HG03575 (cell line): ENCODE data around the gene MAD2L1BP.
"Not testable (repeated sequence)": the region's sequence is repeated elsewhere in the genome, so short reads cannot be mapped to it uniquely, and the experiment has no call there.

Experiments used
- ATAC-seq: cut with Tn5 transposase; IDR thresholded peaks from one replicate; pipeline ENCODE4 v1.9.1; 2021; ENCODE audit not compliant: unreplicated experiment, insufficient number of reproducible peaks, low FRiP score; ENCODE audit errors: extremely low read depth

The MAD2L1BP gene

DNA sequence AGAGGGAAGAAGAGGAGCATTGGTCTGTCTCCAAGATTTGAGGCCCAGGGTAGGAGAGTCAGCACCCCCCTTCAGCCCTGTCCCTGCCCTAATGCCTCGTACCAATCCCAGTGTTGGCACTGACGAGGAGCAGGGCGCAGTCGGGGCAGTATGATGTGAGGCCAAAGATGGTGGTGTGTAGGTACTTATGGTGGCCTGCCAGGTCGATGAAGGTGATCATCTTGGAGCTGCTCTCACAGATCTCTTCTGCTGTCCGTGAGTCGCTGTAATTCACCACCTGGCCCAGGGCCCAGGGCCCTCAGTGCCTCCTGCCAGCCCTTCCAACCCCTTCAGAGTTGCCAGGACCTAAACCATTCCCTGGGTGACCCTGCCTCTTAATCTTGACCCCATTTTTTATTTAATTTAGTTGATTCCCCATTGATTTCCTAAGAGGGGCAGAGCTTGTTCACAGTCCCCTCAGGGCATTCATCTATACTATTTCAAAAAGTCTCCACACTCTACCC is 10.8 kb upstream of the MAD2L1BP start:
- ATAC-seq: no peak

DNA sequence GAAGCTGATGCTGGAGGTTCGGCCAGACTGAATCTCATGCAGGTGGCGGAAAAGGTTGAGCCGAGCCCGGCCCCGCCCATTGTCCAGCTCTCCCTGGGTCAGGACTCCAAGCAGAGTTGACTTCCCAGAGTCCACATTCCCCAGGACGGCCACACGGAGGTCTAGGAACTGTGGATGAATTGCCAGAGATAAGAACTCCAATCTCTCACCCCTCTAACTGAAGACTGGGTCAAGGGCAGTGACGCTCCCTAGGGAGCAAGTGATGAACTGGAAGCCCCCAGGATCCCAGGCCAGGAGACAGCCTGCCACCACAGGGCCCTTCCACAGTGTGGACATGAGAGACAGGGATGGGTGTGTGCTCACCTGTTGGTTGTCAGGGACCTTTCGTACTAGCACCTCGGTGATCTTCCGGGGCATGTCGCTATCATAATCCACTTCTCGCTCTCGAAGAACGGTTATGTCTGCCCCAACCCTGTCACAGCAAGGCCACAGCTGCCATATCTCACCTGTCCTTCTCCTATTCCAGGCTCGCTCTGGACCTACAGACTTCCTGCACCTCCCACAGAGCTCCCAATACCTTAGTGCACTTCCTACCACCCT is 10.1 kb upstream of the MAD2L1BP start:
- no peak for ATAC-seq

DNA sequence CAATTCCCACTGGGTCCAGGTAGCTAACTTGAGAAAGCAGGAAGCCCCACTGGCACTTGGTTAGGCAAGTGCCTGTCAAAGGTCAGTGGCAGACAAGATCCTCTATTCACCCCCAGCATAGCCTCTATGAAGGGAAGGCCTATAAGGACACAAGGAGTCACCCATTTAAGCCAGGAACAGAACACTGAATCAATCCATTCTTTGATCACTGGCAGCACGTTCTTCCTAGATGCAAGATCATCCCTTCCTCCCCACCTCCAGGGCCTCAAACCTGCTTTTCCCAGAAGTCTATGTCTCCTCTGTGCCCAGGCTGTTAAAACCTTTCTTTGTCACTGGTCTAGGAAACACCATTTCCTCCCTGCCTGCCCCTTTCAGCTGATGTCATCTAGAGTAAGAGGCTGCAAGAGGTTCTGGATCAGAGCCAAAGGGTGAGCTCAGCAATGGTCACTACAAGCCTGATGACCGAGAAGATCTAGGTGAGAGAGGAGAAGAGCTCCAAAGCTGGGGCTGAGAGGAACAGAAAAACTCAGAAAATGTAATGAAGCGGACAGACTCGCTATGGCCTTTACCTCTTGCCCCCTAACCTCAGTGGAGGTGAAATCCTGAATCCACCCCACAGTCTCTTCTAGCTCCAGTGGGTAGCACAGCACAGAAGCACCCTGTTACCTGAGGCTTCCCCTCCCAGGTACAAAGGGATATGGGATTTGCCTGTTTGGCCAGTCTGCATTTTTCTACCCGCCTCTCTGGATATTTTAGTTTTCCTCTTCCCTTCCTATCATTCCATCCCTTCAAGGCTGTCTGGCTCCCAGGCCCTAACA is 8.4 kb upstream of the MAD2L1BP start:
- ATAC-seq: no peak

DNA sequence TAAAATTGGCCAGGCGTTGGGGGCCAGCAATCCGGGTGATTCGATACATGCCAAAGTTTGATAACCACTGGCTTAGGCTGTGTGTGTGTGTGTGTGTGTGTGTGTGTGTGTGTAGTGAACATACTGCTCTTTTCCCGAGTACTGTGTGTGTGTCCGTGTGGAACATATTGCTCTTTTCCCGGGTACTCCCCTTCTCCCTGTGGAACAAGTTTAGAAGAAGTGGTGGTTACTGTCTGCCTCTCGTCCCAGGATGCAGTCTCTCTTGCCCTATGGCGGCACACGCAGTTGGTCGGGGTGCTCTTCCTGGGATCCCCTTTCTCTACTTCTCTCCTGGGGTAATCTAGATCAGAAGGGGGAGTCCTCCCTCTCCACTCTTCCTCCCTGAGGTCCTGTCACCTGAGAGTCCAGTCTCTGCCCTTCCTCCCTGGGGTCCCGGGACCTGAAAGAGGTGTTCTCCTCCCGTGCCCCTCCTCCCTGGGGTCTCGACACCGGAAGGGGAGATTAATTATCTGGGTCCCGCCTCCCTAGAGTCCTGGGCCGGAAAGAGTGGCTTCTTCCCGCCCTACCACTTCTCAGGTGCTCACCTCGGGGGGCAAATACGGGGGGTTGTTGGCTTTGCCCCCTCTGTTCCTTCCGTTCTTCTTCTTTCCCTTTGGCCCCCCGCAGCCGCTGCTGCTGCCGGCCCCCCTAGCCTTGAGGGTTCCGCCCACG is 7.1 kb upstream of the MAD2L1BP start:
- ATAC-seq: no peak

DNA sequence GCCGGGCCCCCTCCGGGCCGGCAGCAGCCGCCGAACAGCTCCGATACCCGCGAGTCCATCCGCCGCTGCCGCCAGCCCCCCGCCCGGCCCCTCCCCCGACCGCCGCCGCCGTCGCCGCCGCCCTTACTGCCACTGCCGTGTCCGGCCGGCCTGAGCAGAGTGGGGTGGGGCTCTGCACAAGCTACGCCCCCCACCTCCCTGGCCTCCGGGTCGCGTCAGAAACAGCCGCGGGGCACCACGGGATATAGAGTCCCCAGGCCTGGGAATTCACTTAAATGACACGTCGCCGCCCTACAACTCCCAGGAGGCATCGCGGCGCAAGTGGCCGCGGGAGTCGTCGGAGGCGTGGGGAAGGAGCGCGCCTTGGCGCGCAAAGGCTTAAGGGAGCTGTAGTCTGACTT is 6.5 kb upstream of the MAD2L1BP start, which contains the start of gene GTPBP2:
GTPBP2 (minus strand) TSS at position 161 of the 401 bp plus-strand sequence; CDS start at position 59, 102 bp downstream.
- peak; percentile 33 for ATAC-seq

DNA sequence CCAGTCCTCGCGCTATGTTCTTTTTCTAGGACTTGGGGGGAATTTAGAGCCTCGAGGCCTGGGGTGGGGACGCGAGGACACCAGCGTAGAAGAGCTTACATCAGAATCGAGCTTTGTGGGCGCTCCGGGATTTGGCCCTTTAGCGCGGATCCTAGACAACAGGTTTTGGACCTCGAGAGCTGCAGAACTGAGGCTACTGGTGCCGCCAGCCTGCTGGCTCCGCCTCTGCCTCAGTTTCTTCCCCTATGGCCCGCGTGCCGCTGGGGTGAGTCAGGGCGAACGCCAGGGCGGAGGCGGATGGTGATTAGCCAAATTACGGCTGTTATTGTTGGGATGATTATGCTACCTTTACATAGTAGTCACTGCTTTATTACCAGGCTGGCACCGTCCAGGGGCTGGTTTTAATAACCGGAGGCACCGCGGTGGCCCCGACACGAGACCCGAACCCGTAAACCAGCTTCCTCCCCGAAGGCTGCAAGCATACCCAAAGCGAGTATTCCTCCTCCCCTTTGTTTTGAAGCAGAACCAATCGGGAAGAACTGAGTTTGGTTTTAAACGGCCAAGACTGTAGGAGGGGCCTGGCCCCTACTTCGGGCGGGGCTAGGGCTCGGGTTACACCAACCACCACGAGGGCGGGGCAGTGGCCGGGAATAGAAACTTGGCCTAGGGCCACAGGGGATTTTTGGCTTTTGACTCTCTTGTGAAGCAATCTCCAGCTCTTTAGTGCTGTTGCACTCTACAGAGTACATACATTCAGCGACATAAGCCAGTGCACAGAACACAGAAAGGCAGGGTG is 5.9 kb upstream of the MAD2L1BP start:
- ATAC-seq: peak; percentile 54

DNA sequence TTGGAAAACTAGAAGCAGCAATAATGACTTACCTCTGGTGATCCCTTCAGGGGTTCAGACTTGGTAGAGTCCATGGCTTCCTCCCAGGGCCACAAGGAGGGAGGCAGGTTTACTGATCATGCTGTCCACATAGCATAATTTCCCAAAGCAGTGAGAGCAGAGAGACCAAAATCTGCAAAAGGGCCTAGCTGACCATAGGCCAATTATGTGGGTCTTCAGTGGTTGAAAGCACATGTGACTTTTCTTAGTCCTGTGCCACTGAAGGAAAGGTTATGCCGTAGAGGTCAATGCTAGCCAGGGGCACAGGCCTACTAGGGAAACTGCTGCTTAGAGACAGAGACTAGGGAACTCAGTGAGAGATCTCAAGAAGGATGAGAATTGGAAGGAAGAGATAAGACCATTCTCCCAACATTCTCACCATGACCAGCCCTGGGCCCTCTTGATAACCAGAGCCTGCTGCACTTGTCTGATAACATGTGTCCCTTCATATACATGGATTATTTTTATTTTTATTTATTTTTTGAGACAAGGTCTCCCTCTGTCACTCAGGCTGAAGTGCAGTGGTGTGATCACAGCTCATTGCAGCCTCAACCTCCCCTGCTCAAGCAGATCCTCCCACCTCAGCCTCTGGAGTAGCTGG is 4.5 kb upstream of the MAD2L1BP start:
- no peak for ATAC-seq

DNA sequence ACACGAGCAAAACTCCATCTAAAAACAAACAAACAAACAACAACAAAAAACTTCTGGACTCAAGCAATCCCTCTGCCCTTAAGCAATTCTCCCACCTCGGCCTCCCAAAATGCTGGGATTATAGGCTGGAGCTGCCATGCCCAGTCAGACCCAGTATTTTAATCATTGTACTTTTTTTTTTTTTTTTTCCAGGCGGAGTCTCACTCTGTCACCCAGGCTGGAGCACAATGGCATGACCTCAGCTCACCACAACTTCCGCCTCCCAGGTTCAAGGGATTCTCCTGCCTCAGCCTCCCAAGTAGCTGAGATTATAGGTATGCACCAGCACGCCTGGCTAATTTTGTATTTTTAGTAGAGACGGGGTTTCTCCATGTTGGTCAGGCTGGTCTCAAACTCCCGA is 2.6 kb upstream of the MAD2L1BP start:
- ATAC-seq: not testable (repeated sequence)

DNA sequence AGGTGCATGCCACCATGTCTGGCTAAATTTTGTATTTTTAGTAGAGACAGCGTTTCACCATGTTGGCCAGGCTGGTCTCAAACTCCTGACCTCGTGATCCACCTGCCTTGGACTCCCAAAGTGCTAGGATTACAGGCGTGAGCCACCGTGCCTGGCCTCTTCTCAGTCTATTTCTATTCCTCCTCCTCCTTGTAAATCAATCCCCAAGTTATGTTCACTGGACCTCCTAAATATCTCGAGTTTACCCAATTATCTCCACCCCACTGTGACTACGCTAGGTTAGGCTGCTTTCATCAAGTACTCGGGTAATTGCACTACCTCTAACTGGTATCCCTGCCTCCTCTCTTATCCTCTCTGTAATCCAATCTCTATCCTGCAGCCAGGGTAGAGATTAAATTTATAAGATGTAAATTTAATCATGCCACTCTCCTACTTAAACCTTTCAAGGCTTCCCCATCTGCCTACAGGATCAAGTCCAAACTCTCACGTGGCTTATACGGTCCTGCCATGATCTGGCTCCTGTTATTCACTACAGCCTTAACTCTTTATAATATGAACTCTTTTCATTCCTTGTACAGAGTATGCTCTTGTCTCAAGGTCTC is 837 bp upstream of the MAD2L1BP start:
- no peak for ATAC-seq

DNA sequence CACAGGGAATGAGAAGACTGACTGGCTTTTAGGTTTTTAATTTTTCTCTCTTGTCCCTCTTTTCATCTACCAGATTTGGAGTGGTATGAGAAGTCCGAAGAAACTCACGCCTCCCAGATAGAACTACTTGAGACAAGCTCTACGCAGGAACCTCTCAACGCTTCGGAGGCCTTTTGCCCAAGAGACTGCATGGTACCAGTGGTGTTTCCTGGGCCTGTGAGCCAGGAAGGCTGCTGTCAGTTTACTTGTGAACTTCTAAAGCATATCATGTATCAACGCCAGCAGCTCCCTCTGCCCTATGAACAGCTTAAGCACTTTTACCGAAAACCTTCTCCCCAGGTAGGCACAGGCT is 644 bp downstream of the MAD2L1BP start:
- no peak for ATAC-seq

DNA sequence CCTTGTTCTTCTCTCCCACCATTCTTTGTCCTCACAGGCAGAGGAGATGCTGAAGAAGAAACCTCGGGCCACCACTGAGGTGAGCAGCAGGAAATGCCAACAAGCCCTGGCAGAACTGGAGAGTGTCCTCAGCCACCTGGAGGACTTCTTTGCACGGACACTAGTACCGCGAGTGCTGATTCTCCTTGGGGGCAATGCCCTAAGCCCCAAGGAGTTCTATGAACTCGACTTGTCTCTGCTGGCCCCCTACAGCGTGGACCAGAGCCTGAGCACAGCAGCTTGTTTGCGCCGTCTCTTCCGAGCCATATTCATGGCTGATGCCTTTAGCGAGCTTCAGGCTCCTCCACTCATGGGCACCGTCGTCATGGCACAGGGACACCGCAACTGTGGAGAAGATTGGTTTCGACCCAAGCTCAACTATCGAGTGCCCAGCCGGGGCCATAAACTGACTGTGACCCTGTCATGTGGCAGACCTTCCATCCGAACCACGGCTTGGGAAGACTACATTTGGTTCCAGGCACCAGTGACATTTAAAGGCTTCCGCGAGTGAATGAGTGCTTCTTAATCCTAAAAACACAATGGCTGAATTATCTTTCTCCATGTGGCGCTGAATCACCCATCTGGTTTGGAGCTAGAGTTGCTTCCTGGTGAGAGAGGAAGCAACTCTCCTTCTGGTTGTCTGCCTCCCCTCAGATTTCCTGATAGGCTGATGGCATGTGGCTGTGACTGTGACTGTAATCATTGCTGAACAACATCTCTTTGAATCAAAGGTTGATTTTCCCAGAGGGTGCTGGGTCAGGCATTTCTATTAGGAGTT is 4.6 kb downstream of the MAD2L1BP start:
- no peak for ATAC-seq

DNA sequence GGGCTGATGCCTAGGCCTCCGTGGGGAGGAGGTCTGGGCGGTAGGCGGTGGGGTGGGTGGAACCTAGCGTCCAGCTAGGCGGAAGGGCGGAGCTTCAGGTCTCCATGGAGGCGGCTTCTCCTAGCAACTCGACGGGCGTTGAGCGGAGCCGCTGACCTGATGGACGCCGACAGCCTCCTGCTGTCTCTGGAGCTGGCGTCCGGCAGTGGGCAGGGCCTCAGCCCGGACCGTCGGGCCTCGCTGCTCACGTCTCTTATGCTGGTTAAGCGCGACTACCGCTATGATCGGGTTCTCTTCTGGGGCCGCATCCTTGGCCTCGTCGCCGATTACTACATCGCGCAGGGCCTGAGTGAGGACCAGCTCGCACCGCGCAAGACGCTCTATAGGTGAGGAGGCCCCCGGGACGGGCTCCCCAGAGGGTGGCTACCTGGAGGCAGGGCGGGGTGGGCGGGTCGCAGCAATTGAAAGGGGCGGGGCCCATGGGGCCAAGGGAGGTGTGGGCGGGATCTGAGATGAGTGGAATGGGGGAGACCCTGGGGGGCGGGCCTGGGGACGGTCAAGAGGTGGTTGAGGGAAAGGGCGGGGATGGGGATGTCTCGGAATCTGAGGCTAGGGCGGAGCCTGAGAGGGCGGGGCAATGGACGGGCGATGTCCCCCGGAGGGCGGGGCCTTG is 9.4 kb downstream of the MAD2L1BP start, which contains the start of gene RSPH9:
RSPH9 (plus strand) TSS at position 97 of the 673 bp plus-strand sequence; CDS start at position 160, 63 bp downstream.
- no peak for ATAC-seq

DNA sequence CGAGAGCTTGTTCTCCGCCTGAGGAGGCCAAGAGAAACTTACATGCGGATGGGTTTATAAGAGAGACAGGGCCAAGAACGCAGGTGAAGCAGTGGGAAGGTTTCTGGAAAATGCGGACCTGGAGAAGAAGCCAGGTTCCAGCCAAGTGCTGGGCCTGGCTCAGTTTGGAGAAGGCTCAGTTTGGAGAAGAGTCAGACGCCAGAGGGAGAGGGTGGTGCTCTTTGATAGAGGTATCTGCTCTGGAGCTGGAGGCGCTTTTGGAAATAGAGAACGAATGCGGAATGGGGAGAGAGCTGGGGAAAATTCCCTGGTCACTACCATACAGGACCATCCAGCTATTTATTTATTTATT is 9.9 kb downstream of the MAD2L1BP start:
- no peak for ATAC-seq

DNA sequence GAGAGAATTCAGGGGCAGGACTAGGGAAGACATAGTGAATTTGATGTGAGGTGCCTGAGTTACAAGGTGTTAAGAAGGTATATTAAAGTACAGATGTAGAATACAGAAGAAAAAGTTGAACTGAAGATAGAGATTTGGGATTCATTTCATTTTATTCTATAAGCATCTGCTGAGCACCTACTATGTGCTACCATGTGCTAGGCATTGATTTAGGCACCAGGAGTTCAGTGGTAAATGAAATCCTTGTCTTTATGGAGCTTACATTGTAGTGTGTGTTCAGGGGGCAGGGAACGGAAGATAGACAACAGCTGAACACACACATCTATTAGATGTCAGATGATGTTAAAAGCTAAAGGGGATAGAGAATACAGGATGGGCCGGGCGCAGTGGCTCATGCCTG is 12.0 kb downstream of the MAD2L1BP start:
- ATAC-seq: no peak

DNA sequence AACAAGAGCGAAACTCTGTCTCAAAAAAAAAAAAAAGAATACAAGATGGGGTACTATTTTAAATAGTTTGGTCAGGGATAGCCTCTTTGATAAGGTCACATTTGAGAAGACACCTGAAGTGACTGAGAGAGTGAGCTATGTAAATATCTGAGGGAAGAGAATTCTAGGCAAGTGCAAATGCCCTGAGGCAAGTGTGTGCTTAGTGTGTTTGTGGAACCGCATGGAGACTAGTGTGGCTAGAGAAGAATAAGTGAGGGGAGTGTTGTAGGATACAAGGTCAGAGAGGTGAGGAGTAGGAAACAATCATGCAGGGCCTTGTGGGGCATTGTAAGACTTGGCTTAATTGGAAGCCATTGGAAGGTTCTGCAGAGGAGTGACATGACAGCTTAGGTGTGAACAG is 12.6 kb downstream of the MAD2L1BP start:
- ATAC-seq: no peak

DNA sequence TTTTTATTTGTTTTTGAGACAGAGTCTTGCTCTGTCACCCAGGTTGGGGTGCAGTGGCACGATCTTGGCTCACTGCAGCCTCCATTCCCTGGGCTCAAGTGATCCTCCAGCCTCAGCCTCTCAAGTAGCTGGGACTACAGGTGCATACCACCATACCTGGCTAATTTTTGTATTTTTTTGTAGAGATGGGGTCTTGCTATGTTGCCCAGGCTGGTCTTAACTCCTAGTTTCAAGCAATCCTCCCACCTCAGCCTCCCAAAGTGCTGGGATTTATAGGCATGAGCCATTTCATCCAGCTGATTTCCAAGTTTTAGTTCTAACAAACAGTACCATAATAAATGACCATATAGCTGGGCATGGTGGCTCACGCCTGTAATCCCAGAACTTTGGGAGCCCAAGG is 17.2 kb downstream of the MAD2L1BP start:
- ATAC-seq: not testable (repeated sequence)

DNA sequence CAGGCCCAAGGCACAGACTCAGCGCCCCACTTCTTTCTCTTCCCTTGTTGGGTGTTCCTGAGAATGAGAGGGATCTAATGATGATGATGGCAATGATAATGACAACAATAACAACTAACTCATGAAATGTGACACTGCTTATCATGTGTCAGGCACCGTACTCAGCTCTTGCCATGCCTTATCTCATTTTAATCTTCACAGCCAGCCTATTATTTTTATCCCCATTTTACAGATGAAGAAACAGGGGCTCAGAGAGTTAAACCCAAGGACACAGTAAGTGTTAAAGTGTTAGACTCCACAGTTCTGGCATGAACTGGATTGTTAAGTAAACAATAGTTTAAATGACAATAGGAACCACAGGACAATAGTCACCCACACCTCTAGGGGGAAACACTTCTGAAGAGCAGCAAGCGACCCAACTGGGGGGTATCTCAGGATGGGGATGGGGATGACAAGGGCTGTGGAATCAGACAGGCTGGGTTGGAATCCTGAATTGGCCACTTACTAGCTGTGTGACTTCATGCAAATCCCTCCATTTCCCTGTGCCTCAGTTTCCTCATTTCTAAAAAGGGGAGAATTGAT is 21.7 kb downstream of the MAD2L1BP start:
- no peak for ATAC-seq
